SK-N-SH (cell line): ENCODE results near the gene SLC17A2.

ENCODE experiments used
- CTCF ChIP-seq: fragments of 200-600 bp; sonication (generic); IDR thresholded peaks from 2 replicates; pipeline ENCODE4 v1.6.1; 2017; ENCODE audit warnings: antibody characterized with exemption, mild to moderate bottlenecking, moderate library complexity
- FOSL2 ChIP-seq: IDR thresholded peaks from 2 replicates; pipeline ENCODE4 v1.4.0; 2012; ENCODE audit warnings: low read depth, mild to moderate bottlenecking, moderate library complexity, borderline replicate concordance
- GABPA ChIP-seq: IDR thresholded peaks from 2 replicates; pipeline ENCODE4 v1.4.0; 2012; ENCODE audit warnings: low read depth, mild to moderate bottlenecking
- IRF3 ChIP-seq: fragments of 150-350 bp; IDR thresholded peaks from 2 replicates; pipeline ENCODE4 v1.6.1; 2016; ENCODE audit warnings: mild to moderate bottlenecking, low read depth, low read length
- MAX ChIP-seq: IDR thresholded peaks from 2 replicates; pipeline ENCODE4 v1.4.0; 2012; ENCODE audit warnings: low read depth
- NFIC ChIP-seq: IDR thresholded peaks from 2 replicates; pipeline ENCODE4 v1.4.0; 2012; ENCODE audit warnings: borderline replicate concordance
- NRF1 ChIP-seq: IDR thresholded peaks from 2 replicates; pipeline ENCODE4 v1.6.1; 2012; ENCODE audit warnings: low read depth, mild to moderate bottlenecking, low read length
- PBX3 ChIP-seq: IDR thresholded peaks from 2 replicates; pipeline ENCODE4; 2012
- POLR2AphosphoS5 ChIP-seq: IDR thresholded peaks from 2 replicates; pipeline ENCODE4 v1.6.1; 2012; ENCODE audit warnings: low read depth, low read length
- REST ChIP-seq: IDR thresholded peaks from 2 replicates; pipeline ENCODE4 v1.6.1; 2012; ENCODE audit warnings: mild to moderate bottlenecking, low read depth, low read length, moderate library complexity
- RXRA ChIP-seq: IDR thresholded peaks from 2 replicates; pipeline ENCODE4 v1.4.0; 2012; ENCODE audit warnings: low read depth, mild to moderate bottlenecking, borderline replicate concordance
- SMC3 ChIP-seq: IDR thresholded peaks from 2 replicates; pipeline ENCODE4 v1.6.1; 2012; ENCODE audit warnings: low read depth, low read length, improper control_type of control experiment
- TEAD4 ChIP-seq: IDR thresholded peaks from 2 replicates; pipeline ENCODE4 v1.4.0; 2012; ENCODE audit warnings: mild to moderate bottlenecking, borderline replicate concordance; ENCODE audit not compliant: insufficient read depth

- TF ChIP-seq NFIC (no peak), RXRA (no peak), NRF1 (no peak), CTCF (no peak), GABPA (no peak), POLR2AphosphoS5 (no peak), TEAD4 (no peak), MAX (no peak), SMC3 (no peak), IRF3 (no peak), FOSL2 (no peak), REST (no peak), PBX3 (no peak)
These were observed 56.4 kb downstream of the SLC17A2 start, which contains the start of gene SLC17A3 for GRCh38 chr6:25874118-25874517.
